ENCODE measurements around the gene TENM3. TPM values are rescaled to one million over a fixed set of nuclear protein-coding genes. Genes with fewer than 3 reads are reported as not detected.

TENM3 gene
- total RNA-seq, 1 donor from 2014 or later = 2.8 TPM

DNA sequence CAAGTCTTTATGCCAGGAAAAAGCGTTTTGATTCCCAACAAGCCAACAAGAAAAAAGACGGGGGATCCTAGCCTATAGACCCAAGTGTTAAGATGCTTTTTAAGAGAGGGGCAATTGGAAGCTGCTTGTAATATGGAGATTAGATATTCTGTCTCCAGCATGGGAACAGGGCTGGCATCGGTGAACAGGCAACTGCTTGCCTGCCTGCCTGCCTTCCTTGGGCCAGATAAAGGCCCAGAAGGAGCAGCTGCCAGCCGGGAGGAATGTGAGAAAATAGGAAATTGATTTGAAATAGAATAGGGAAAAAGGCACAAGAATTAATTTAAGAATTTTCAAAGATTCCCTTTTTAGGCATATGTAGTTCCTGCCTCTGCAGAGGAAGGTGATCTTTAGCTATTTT is 192.2 kb downstream of the TENM3 start:
- H3K36me3 ChIP-seq = no peaks in the 10 kb centered on the region
- H3K4me3 ChIP-seq = no peak overlapping the region
- TF ChIP-seq, protein P1, sequence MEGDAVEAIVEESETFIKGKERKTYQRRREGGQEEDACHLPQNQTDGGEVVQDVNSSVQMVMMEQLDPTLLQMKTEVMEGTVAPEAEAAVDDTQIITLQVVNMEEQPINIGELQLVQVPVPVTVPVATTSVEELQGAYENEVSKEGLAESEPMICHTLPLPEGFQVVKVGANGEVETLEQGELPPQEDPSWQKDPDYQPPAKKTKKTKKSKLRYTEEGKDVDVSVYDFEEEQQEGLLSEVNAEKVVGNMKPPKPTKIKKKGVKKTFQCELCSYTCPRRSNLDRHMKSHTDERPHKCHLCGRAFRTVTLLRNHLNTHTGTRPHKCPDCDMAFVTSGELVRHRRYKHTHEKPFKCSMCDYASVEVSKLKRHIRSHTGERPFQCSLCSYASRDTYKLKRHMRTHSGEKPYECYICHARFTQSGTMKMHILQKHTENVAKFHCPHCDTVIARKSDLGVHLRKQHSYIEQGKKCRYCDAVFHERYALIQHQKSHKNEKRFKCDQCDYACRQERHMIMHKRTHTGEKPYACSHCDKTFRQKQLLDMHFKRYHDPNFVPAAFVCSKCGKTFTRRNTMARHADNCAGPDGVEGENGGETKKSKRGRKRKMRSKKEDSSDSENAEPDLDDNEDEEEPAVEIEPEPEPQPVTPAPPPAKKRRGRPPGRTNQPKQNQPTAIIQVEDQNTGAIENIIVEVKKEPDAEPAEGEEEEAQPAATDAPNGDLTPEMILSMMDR (IDR thresholded peaks at IDR 0.05) = no peak
- no peaks in the 10 kb centered on the region for H3K27me3 ChIP-seq
- H3K27ac ChIP-seq = no peak overlapping the region
- DNase-seq (ENCODE audit: low spot score in 2 of 2) = no peak
- intact Hi-C loops (cut with DNase I) = no loop called here
- no peaks in the 10 kb centered on the region for H3K4me1 ChIP-seq
- no peaks in the 10 kb centered on the region for H3K9me3 ChIP-seq

DNA sequence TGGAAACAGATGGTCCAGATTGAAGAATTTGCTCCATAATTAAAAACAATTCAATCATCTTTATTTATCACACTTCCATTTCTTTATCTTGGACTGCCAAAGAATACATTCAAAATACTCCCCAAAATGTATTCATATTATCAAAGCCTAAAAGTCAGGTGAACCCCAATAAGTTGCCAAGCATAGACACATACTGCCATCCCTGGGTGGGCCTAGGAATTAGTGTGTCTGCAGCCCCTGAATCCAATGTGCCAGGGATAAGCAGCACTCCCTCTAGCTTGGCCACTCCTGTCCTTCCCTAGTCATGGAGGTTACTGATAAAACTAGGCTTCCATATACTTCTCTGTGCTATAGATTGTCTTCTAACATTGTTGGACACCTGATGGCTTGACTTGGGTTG is 199.9 kb downstream of the TENM3 start:
- TF ChIP-seq, protein P1 (IDR thresholded peaks at IDR 0.05) = no peak
- Histone ChIP-seq H3K9me3 (no peaks in the 10 kb centered on the region), H3K36me3 (no peaks in the 10 kb centered on the region), H3K4me1 (peaks cover under 1 to 1% of the 10 kb centered on the region in 2 donors), H3K27me3 (no peaks in the 10 kb centered on the region), H3K4me3 (no peak overlapping the region), H3K27ac (no peak overlapping the region)
- DNase-seq (ENCODE audit: low spot score in 2 of 2) = no peak
- intact Hi-C loops (cut with DNase I) = no loop called here

DNA sequence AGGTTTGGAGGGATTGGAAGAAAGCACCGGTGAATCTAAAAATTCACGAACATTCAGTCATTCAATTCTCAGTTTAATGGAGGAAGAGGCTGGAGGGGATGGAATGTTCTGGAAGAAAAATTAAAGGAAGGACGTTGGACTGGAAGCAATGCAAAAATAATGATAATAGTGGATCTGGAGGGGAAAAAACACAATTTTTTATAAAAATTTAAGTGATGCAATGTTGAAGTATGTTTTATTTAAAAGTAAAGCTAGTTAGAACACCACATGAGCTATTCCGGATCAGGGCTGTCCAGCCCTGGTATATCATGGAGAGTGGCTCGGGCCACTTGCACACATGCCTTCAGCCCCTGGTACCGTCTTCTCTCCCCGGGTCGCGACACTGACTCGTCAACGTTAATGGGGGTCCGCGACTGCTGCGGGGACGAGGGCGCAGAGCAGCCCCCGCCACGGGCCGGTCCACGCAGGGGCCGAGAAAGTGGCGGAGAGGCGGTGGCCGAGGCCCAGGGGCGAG is 204.6 kb downstream of the TENM3 start:
- TF ChIP-seq, protein P1 (IDR thresholded peaks at IDR 0.05) = no peak
- Histone ChIP-seq H3K4me3 (peak overlapping the region; percentile 82 to 87), H3K27me3 (peaks cover 7% of the 10 kb centered on the region), H3K36me3 (no peaks in the 10 kb centered on the region), H3K27ac (no peak overlapping the region), H3K9me3 (no peaks in the 10 kb centered on the region), H3K4me1 (peaks cover 3 to 6% of the 10 kb centered on the region in 2 donors)
- DNase-seq (ENCODE audit: low spot score in 2 of 2) = no peak
- intact Hi-C loops (cut with DNase I) = no loop called here

DNA sequence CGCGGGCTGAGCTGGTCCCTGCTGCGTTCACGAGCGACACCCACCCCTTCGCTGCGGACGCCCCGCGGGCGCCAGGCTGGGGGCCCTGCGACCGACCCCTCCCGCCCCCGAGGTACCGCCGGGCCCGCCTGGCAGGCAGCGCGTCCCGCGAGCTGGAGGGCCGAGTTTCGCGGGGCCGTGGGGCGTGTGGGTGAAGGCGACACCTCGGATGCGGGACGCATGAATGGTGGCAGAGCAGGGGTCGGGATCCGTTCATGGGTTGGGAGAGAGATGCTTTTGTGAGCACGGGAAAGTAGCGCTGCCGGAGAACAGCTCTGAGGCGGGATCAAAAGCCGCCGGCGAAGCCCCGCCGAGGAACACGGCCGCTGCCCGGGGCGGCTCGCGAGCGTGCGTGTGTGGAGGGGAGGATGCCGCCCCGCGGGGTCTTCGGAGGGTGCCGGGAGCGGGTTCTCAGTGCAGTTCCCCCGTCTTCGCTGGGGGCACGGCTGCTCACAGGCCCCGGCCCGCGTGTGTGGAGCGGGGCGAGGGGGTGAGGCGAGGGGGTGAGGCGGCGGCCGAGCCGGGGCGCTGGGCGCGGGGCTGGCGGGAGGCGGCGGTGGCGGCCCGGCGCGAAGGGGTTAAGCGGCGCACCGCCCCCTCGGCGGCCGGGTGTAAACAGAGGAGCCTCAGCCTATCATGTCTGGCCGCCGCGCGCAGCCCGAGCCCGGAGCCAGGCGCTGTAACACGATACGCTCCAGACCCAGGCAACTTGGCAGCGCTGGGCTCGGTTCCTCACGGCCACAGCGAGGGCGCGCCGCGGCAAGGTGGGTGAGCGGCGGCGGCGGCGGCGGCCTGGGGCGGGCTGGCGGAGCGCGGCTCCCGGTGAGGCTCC is 205.3 kb downstream of the TENM3 start:
- intact Hi-C loops (cut with DNase I) = no loop called here
- Histone ChIP-seq H3K4me3 (peak overlapping the region; percentile 82 to 87), H3K36me3 (no peaks in the 10 kb centered on the region), H3K27me3 (peaks cover 7% of the 10 kb centered on the region), H3K9me3 (no peaks in the 10 kb centered on the region), H3K4me1 (peaks cover 3 to 6% of the 10 kb centered on the region in 2 donors), H3K27ac (peak overlapping the region in 1 of 2 donors; percentile 9)
- TF ChIP-seq, protein P1 (IDR thresholded peaks at IDR 0.05) = no peak
- peak; percentile 16 to 88 for DNase-seq (ENCODE audit: low spot score in 2 of 2)

DNA sequence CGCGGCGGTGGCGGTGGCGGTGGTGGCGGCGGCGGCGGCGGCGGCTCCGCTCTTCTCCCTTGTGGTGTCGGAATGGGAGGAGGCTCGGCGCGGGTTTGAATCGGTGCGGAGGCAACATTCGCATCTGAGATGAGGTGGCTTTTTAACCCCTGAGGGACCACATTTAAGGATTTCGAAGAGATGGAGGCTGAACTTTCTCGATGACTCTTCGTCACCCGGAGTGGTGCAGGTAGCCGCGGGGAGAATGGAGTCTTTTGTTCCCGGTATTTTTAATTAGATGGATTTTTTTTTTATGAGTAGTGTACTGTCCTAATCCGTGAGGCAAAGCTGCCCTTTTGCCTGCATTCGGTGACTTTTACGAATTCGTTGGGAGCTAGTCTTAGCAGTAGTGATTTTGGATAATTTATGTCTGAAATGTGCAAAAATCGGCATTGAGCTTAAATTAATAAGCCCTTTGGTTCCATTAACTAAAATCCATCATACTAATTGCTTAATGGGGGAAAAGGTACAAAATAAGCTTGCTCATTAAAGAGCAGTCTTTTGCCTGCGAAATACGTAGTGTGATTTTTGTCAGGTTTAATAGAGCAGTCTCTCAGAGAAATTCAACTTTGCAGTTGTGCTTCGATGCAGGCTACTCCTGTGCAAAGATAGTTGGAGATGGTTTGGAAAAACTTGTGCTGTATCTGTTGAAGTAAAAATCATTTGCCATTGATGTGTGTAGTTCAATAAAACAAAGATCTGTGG is 206.2 kb downstream of the TENM3 start:
- no peaks in the 10 kb centered on the region for H3K9me3 ChIP-seq
- peak overlapping the region; percentile 82 to 87 for H3K4me3 ChIP-seq
- DNase-seq (ENCODE audit: low spot score in 2 of 2) = no peak
- no peaks in the 10 kb centered on the region for H3K36me3 ChIP-seq
- H3K4me1 ChIP-seq = peaks cover 3 to 6% of the 10 kb centered on the region in 2 donors
- TF ChIP-seq, protein P1 (IDR thresholded peaks at IDR 0.05) = no peak
- H3K27me3 ChIP-seq = peaks cover 7% of the 10 kb centered on the region
- intact Hi-C loops (cut with DNase I) = no loop called here
- no peak overlapping the region for H3K27ac ChIP-seq

Measured in ascending aorta (tissue), 2 donors.